Measurements from ENCODE around the gene MFSD1.
"Not testable (repeated sequence)": the region's sequence is repeated elsewhere in the genome, so short reads cannot be mapped to it uniquely, and the experiment has no call there.

The MFSD1 gene

GRCh38 chr3:158775426-158776410 is 26.1 kb upstream of the MFSD1 start:
- no peak overlapping the region for H3K27ac ChIP-seq
- DNase-seq (ENCODE audit: low read depth, low spot score) = no peak

GRCh38 chr3:158776531-158776930 is 25.3 kb upstream of the MFSD1 start:
- no peak overlapping the region for H3K27ac ChIP-seq
- DNase-seq (ENCODE audit: low read depth, low spot score) = no peak

- DNase-seq (ENCODE audit: low read depth, low spot score) = no peak
- no peak overlapping the region for H3K27ac ChIP-seq
Measured at GRCh38 chr3:158777161-158777873, 24.5 kb upstream of the MFSD1 start.

GRCh38 chr3:158780766-158781165 is 21.1 kb upstream of the MFSD1 start:
- no peak overlapping the region for H3K27ac ChIP-seq
- no peak for DNase-seq (ENCODE audit: low read depth, low spot score)

GRCh38 chr3:158781191-158781590 is 20.7 kb upstream of the MFSD1 start:
- H3K27ac ChIP-seq = no peak overlapping the region
- DNase-seq (ENCODE audit: low read depth, low spot score) = no peak

GRCh38 chr3:158781849-158782248 is 20.0 kb upstream of the MFSD1 start:
- no peak overlapping the region for H3K27ac ChIP-seq
- DNase-seq (ENCODE audit: low read depth, low spot score) = no peak

DNA sequence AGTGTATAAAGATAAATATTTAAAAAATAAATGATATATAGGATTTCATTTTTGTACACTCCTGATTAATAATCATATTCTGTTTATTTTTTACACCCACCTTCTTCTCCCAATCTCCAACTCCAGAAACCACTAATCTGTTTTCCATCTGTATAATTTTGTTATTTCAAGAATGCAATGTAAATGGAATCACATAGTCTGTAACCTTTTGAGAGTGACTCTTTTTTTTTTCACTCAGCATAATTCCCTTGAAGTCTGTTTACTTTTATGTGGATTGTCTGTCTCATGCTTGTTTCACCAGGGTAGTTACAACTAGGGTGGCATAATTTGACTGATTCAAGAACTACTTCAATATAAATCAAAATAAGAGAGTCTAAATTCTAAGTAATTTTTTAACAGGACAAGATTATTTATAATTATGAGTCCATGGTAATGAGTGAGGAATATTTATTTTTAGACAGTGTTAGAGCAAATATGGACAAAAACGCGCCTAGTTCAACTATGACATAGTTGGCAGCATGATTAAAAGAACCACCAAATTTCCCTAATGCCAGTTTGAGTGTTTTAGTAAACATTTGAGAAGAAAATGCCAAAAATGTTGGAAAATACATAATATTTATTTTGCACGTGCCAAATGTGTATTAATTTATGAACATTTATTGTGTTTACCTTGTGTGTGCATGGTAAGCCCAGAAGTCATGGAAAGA is 19.4 kb upstream of the MFSD1 start:
- no peak overlapping the region for H3K27ac ChIP-seq
- no peak for DNase-seq (ENCODE audit: low read depth, low spot score)

GRCh38 chr3:158783051-158783450 is 18.8 kb upstream of the MFSD1 start:
- DNase-seq (ENCODE audit: low read depth, low spot score) = no peak
- no peak overlapping the region for H3K27ac ChIP-seq

- DNase-seq (ENCODE audit: low read depth, low spot score) = no peak
- H3K27ac ChIP-seq = no peak overlapping the region
Measured at GRCh38 chr3:158785972-158786371, 15.9 kb upstream of the MFSD1 start.

DNA sequence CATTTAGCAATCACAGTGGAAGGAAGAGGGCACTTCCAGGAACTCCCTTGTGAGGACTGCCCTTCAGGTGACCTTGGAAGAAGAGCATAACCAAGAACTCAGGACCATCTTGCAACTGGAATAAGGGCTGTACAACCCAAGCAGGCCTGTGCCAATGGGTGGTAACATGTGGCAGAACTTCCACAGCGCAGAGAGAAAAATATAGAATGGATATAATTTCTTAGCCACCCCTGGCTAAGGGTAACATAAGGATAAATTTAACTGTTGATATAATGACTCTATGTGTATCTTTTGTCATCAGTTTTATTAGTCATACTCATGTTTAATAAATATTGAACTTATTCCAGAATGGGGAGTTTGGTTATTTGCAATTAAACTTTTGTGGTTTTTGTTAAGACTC is 13.4 kb upstream of the MFSD1 start:
- DNase-seq (ENCODE audit: low read depth, low spot score) = no peak
- no peak overlapping the region for H3K27ac ChIP-seq

- DNase-seq (ENCODE audit: low read depth, low spot score) = no peak
- no peak overlapping the region for H3K27ac ChIP-seq
Measured at GRCh38 chr3:158789592-158789991, 12.3 kb upstream of the MFSD1 start.

- no peak for DNase-seq (ENCODE audit: low read depth, low spot score)
- no peak overlapping the region for H3K27ac ChIP-seq
Measured at GRCh38 chr3:158790901-158791589, 10.8 kb upstream of the MFSD1 start.

DNA sequence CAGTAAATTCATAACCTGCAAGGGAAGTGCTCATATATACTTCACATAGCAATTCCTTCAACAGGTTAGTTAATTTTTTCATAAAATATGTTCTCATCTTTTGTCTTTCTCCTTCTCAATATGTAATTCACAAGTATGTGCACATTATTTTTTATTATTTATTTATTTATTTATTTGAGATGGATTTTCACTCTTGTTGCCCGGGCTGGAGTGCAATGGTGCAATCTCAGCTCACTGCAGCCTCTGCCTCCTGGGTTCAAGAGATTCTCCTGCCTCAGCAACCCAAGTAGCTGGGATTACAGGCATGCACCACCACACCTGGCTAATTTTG is 10.3 kb upstream of the MFSD1 start:
- DNase-seq (ENCODE audit: low read depth, low spot score); H3K27ac ChIP-seq: not testable (repeated sequence)

DNA sequence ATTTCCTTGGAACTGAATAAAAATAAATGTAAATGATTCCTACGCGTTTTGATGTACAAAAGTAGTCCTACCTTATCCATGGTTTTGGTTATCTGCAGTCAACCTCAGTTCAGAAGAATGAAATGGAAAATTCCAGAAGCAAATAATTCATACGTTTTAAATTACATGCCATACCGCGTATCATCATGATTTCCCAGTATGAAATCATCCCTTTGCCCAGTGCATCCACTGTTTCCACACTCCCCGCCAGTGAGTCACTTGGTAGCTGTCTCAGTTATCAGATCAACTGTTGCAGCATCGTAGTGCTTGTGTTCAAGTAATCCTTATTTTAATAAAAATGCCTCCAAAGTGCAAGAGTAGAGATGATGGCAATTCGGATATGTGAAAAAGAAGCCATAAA is 9.1 kb upstream of the MFSD1 start:
- peak overlapping the region; percentile 38 for H3K27ac ChIP-seq
- no peak for DNase-seq (ENCODE audit: low read depth, low spot score)

DNA sequence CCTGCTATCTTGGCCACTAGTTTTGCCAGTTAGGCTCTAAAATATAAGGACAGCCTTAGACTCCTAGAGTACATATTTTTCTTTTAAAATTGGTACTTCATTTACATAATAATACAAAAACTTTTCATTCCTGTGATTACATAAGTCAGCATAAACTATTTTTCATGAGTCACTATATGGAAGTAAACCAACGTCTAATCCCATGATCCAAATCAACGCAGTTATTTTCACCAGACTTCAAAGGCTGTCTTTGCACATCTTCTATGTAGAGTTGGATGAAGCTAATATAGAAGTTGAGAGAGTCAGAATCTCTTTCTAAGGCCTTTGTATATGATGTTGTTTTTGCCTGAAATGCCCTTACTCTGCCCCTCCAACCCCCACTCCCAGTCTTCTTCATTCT is 7.6 kb upstream of the MFSD1 start:
- H3K27ac ChIP-seq = no peak overlapping the region
- no peak for DNase-seq (ENCODE audit: low read depth, low spot score)

GRCh38 chr3:158794936-158795518 is 6.8 kb upstream of the MFSD1 start:
- H3K27ac ChIP-seq = no peak overlapping the region
- DNase-seq (ENCODE audit: low read depth, low spot score) = no peak

DNA sequence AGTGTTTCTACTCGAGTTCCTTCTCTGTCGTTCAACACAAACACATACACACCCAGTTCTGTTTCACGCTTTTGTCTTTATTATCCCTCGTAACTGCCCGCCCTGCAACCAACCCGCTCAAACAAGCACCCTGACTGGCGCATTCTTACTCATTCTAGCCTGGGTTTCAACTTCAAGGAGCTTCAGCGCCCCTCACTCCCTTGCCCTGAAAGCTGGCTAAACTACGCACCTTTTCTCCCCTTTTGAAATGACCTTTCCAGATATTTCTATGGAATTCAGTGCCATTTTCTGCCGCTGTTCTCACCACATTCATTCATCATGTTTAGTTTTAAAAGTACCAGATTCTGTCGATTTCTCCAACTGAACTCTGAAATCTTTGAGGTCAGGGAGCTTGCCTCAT is 653 bp upstream of the MFSD1 start:
- no peak for DNase-seq (ENCODE audit: low read depth, low spot score)
- H3K27ac ChIP-seq = peak overlapping the region; percentile 89

DNA sequence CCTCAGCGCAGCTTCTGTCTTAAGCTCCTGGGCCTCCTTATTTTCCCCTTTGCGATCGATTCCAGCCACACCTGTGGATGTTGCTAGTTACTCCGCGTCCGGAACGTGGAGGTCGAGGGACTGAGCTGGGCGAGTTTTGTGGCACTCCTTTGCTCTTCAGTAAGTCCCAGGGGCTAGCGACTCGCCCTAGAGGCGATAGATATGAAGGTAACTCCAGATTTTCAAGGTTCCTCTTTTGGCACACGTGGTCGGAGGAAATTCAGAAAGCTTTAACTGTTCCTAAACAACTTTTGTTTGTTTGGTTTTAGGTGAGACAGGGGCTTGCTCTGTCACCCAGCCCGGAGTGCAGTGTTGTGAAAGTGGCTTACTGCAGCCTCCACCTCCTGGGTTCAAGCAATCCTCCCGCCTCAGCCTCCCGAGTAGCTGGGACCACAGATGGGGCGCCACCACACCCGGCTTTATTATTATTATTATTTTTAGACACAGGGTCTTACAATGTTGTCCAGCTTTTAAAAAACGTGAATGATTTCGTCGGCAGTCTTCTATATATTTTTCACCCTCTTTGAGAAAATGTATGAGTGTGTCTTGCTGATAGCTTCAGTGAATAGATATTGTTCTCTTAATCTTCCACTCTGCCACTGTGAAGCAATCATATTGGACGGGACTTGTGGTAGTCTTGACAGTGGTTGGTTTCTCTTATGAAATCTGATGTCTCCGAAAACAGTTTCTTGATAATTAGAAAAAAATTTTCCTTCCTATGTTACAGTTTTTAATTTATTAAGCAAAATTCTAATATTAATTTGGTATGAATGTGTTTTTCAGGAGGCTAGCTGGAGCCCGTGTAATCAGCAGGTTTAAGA is 785 bp downstream of the MFSD1 start:
- no peak for DNase-seq (ENCODE audit: low read depth, low spot score)
- peak overlapping the region; percentile 89 for H3K27ac ChIP-seq

GRCh38 chr3:158804441-158804840 is 2.6 kb downstream of the MFSD1 start:
- no peak for DNase-seq (ENCODE audit: low read depth, low spot score)

More at GRCh38 chr3:158804441-158804840, 2.6 kb downstream of the MFSD1 start:
- no peak overlapping the region for H3K27ac ChIP-seq

Measured in epithelial cell of prostate (primary cell).